HFF-Myc (cell line): ENCODE measurements around the gene ULK2.

ENCODE experiments used
- DNase-seq: peaks from one replicate; pipeline ENCODE4 v3.0.0-alpha.2; 2011; ENCODE audit warnings: low read depth; ENCODE audit errors: extremely low read depth
- H3K4me3 ChIP-seq: replicated peaks from 2 replicates; pipeline ENCODE4 v1.5.1; 2011; ENCODE audit warnings: low read depth, mild to moderate bottlenecking, control low read depth, low read length
- TF ChIP-seq, protein P1 (sequence below): IDR thresholded peaks from 2 replicates; pipeline ENCODE4 v1.5.1; 2012; ENCODE audit warnings: mild to moderate bottlenecking, low read depth, low read length, control low read depth; ENCODE audit errors: missing control alignments

ULK2 gene

GRCh38 chr17:19747159-19747719 is 120.5 kb downstream of the ULK2 start:
- DNase-seq, result no peak
- no peak overlapping the region for H3K4me3 ChIP-seq
- TF ChIP-seq, protein P1, sequence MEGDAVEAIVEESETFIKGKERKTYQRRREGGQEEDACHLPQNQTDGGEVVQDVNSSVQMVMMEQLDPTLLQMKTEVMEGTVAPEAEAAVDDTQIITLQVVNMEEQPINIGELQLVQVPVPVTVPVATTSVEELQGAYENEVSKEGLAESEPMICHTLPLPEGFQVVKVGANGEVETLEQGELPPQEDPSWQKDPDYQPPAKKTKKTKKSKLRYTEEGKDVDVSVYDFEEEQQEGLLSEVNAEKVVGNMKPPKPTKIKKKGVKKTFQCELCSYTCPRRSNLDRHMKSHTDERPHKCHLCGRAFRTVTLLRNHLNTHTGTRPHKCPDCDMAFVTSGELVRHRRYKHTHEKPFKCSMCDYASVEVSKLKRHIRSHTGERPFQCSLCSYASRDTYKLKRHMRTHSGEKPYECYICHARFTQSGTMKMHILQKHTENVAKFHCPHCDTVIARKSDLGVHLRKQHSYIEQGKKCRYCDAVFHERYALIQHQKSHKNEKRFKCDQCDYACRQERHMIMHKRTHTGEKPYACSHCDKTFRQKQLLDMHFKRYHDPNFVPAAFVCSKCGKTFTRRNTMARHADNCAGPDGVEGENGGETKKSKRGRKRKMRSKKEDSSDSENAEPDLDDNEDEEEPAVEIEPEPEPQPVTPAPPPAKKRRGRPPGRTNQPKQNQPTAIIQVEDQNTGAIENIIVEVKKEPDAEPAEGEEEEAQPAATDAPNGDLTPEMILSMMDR, result no peak

DNA sequence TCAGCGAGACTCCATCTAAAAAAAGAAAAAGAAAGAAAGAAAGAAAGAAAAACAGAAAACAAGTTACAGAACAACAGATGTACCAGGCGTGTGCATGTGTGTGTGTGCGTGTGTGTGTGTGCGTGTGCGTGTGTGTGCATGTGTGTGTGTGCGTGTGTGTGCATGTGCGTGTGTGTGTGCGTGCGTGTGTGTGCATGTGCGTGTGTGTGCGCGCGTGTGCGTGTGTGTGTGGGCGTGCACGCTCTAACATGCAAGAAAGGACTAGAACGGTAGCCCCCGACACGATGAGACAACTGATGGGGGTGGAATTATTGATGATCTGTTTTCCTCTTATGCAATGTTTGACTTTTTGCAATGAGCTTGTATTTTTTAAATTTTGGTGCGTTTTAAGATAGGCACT is 121.2 kb downstream of the ULK2 start:
- no peak overlapping the region for H3K4me3 ChIP-seq

GRCh38 chr17:19744922-19745757 is 122.6 kb downstream of the ULK2 start:
- TF ChIP-seq, protein P1, result peak; percentile 67
- DNase-seq, result no peak
- H3K4me3 ChIP-seq, result no peak overlapping the region; the same call in 1 of the 2 replicates

More for the DNA sequence above, 121.2 kb downstream of the ULK2 start:
- TF ChIP-seq, protein P1, result no peak
- no peak for DNase-seq

DNA sequence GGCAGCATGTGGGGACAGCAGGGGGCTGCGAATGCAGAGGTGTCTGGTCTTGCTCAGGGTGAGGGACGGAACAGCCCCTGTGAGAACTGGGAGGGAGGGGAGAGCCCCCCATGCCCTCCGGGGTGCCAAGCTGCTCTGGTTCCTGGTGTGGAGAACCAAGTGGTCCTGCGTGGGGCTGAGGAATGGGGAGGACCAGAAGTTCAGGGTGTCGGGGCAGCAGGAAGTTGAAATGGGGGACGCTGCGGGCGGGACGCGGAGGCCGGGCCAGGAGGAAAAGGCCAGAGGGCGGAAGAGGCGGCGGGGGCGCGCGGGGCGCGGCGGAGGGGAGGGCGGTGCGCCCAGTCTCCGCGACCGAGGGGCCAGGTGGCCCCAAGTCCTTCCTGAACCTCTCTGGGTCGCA is 123.2 kb downstream of the ULK2 start:
- peak overlapping the region; percentile 28 for H3K4me3 ChIP-seq

GRCh38 chr17:19743101-19744100 is 124.3 kb downstream of the ULK2 start:
- H3K4me3 ChIP-seq, result no peak overlapping the region
- TF ChIP-seq, protein P1, result no peak
- no peak for DNase-seq

More for the DNA sequence above, 123.2 kb downstream of the ULK2 start:
- DNase-seq, result no peak
- TF ChIP-seq, protein P1, result no peak

GRCh38 chr17:19742495-19742894 is 125.2 kb downstream of the ULK2 start:
- DNase-seq, result no peak
- TF ChIP-seq, protein P1, result no peak
- no peak overlapping the region for H3K4me3 ChIP-seq
